Measurements from ENCODE around the gene UGDH.

DNA sequence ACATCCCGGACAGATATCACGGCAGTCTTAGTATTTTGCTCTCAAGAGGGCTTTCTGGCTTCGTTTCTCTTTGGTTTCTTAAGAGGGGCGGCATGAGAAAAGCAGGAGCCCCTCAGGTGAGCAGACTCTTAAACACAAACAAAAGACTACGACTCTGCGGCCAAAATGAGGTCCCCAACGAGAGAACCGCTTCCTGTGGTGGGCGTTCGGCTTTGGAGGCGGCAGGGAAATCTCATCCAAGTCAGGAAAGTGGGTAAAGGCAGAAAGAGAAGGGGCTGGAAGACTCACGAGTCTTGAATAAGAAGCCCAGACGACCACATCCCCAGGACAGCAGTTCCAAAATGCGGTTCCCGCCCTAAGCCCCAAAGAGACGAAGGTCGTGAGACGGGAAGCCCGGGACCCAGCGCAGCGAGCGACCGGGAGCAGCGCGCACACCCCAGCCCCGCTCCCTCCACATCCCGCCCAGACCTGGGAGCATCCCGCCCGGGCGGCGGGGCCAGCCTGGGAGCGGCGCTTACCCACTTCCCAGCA, 409 bp downstream of the UGDH start:
- TF ChIP-seq, protein P1, sequence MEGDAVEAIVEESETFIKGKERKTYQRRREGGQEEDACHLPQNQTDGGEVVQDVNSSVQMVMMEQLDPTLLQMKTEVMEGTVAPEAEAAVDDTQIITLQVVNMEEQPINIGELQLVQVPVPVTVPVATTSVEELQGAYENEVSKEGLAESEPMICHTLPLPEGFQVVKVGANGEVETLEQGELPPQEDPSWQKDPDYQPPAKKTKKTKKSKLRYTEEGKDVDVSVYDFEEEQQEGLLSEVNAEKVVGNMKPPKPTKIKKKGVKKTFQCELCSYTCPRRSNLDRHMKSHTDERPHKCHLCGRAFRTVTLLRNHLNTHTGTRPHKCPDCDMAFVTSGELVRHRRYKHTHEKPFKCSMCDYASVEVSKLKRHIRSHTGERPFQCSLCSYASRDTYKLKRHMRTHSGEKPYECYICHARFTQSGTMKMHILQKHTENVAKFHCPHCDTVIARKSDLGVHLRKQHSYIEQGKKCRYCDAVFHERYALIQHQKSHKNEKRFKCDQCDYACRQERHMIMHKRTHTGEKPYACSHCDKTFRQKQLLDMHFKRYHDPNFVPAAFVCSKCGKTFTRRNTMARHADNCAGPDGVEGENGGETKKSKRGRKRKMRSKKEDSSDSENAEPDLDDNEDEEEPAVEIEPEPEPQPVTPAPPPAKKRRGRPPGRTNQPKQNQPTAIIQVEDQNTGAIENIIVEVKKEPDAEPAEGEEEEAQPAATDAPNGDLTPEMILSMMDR (conservative IDR thresholded peaks at IDR 0.05) = no peak
- no peak for TF ChIP-seq ZFX (IDR thresholded peaks at IDR 0.05)
